Fibroblast of the conjunctiva (primary cell): ENCODE measurements around the gene UST.
"Not testable (repeated sequence)": the region's sequence is repeated elsewhere in the genome, so short reads cannot be mapped to it uniquely, and the experiment has no call there.

ENCODE experiments used
- DNase-seq: peaks from one replicate; pipeline ENCODE4 v3.0.0-alpha.2; 2010; ENCODE audit warnings: low read depth

Gene UST

DNA sequence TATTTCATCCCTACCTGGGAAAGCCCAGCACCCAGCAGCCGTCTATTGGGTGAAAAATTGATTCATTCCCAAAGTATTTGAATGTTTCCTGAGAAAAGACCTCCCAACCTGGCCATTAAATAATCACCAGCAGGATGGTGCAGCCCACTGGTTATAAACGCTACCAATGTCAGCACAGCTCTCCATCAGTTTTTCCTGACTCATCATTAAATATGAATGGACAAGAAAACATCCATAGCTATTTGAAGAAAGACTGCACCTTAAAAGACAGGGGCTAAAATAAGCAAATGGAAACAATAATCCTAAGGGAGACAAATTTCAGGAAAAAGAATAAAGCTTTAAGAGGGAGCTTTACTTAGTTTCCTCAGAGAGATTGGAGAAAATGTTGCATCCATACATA, 261.9 kb downstream of the UST start:
- DNase-seq: no peak

DNA sequence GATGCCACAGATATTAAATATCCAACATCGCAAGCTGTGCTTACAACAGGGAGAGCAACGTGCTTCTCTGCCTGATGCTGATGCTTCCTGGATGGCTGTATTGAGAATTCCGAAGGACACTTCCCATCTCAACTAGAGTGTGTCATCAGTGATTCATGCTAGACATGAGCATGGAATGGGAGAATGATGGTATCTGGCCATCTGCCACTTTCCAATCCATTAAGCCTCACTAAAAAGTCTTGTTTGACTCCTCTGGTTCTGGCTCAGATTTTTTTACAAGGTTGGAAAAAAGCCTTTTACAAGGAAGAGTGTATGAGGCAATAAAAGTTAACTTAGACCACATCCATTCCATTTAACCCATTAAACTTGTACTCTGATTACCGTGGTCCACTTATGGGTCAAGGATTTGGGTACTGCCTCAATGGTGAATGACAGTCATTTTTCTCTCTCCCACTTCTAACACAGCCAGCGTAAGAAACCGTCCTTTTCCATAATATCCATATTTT, 265.3 kb downstream of the UST start:
- peak; percentile 90 for DNase-seq

DNA sequence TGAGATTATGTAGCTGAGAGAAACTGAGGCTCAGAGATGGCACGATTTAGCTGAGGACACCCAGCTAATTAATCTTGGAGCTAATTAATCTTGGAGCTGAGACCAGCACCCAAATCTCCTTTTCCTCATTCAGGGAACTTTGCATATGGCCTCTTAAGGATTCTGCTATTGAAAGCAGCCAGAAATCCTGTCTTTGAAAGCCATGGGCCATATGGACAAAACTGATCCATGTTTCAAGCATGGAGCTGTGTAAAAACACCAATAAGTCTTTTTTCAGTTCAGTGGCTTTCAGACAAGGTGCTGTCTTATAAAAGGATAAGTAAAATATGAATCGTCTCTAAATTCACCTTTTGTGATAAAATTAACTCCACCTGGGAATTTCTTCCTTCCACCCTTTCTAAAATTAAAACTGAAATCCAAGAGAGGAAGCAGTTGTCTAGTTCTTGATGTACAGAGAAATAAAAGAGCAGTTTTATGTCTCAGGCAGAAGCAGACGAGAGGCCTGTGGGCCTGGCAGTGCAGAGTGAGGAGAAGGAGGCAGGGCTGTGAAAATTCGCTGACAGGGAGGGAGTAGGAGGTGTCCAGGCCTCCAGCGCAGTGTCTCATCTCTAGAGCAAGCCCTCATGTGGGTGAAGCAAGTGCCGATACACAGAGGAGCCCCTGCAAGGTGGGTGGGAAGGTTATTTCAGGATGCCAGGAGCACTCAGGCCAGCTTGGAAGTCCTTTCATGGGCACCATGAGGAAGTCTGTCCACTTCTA, 266.9 kb downstream of the UST start:
- no peak for DNase-seq

- peak; percentile 44 for DNase-seq
These were observed 268.1 kb downstream of the UST start for GRCh38 chr6:149014631-149015534.

GRCh38 chr6:149015535-149016525, 269.0 kb downstream of the UST start:
- no peak for DNase-seq

DNA sequence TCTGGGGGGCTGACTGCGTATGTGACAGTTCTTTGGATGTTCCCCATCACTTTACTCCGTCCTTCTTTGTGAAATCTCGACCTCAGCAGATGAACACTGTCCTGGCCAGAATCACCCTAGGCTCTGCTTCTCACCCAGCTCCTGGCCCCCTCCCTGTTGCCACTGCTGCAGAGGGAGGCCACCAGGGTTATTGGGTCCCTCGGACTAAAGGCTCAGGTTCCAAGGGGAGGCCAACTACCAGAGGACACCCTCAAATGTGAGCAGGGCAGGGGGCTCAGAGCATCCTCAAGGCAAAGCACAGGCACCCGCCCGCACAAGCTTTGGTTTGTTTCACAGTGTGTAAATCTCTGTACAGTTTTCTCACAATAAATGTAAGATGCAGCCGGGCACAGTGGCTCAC, 269.9 kb downstream of the UST start:
- DNase-seq: no peak

DNA sequence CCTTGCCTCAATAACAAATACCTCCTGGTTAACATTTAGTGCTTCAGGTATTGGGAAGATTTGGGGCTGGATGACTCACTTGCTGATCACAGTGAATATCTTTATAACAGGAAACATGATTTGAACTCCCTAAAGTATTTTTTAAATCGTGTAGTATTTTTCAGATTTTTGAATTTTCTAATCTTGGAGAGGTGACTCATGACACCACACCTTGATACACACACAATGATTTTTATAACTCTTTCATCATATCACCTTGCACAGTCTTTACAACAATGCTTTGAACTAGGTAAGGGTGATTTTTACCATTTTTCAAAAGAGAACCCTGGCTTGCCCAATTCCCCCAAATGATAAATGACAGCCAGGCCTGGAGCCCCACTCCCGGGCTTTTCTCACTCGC, 273.5 kb downstream of the UST start:
- DNase-seq: no peak

DNA sequence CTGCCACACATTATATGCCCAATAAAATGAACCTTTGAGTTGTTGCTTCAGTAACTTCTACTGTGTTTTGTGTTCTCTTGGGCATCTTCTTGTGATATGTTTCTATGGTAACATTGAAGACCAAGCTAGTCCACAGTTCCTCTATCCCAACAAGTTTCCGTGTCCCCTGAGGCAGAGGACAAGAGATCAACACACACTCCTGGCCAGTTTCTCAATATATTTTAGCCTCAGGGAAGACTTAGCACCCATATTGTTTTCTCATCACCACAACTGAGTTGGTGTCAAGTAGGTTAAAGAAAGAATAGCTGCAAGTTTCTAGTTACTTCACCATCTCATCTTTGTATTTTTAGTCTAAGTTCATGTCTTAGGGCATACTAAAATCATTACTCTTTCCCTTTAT, 277.5 kb downstream of the UST start:
- no peak for DNase-seq

DNA sequence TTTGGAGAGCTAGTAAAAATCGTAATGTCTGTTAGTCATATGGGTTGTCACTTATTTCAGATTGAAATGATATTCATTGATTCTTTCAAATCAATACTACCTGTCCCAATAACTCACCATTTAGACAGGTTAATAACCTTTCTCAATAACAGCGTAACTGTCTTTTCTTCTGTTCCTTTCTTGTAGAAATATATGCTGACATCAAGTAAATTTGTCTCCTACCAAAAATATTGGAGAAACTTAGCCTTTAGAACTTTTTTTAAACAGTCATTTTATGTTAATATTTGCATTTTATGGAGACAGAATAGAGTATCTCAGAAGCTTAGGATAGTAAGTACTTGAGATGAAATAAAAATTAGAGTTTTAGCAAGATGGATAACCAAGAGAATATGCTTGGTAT, 278.2 kb downstream of the UST start:
- no peak for DNase-seq

DNA sequence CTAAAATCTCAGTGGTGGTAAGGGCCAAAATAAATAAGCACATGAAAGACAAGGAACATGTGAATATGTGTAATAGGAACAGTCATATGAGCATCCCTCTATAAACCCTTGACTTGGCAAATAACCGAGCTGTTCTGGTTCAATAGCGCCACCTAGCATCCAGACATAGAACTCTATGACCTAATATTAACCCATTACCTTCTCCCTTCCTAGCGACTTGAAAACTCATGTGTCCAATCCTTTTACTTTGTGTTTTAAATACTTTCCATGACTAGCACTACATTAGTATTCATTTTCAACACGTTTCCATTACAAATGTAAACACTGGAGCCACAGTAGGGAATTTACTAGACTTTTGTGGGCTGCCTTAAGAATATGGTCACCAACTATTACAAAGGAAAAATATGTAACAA, 279.7 kb downstream of the UST start:
- DNase-seq: peak; percentile 90

GRCh38 chr6:149027484-149027883, 280.7 kb downstream of the UST start:
- no peak for DNase-seq

DNA sequence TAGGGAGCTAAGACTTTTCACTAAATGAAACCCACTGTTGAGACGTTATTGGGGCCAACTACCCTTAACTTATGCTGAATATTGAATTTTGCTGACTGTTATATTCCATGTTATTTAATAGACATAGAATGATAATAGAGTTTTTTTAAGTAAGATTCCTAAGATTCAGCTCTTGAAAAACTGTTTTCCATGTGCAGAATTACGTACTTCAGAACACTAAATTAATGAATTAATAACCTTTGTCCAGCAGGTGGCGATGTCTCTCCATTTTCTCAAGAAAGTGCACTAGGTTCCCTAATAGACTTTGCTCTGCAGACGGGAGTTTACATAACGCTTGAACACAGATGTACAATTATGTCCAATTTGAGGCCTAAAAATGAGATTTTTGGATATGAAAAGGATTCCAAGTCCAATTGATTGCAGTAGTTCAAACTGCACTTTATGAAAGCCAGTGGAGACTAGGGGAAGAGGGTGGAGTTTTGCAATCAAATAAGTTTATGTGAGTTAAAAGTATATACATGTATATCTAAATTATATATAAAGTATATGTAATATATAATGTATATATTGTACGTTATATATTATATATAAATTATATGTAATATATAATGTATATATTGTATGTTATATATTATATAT, 282.1 kb downstream of the UST start:
- peak; percentile 94 for DNase-seq

DNA sequence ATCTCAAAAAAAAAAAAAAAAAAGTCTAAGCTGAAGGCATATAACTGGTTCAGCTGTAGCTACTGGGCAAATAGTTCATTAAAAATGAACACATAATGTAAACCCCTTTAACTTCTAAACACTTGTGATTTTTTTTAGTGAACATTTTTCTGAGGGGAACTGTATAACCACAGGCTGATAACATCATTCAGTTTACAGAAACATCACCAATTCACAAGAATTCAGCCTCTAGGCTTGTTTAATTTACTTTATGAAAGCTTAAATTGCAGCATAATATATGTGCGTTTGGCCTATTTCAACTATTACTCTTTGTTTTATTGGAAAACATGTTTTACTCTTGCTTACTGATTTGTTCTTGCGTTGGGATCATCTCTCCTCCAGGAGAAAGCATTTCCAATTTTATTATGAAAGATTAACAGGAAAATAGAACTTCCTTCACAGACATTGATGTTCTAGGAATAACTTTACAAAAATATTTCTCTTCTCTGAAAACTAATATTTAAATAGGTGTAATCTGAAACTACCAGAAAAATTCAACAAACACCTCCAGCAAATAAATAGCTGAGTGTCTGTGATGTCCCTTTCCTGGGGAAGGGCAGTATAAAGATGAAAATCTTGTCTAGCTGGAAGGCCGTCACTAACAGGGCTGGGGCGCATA, 284.5 kb downstream of the UST start:
- no peak for DNase-seq

DNA sequence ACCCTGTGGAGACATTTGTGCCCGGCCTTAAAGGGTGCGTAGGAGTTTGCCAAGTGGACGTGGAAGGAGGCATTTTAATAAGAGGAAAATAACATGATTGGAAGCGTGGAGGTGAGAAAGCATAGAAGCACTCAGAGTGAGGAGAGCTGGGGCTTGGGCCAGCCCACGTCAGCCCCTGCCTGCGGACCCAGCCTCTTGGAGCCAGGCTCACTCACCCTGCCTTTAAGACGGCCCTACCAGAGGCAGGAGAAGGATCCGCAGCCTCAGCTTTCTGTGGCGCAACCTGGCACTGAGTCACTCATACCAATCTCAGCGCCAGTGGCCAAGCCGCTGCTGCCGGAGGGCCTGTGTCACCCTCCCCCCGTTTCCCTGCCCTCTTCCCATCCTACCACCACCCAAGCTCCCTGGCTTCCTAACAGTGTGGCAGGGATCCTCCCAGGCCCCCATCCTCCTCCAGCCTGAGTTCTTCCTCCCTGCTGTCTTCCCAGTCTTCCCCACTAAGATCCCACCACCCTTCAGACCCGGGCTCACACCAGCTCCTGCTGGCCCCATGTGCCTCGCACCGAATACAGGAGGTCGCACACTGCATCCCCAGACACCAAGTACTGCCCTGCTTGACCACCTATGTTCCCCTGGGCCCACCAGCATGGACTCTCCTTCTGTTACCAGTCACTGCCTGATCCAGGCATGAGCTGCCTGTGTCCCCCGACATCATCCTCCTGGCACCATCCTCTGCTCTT, 285.2 kb downstream of the UST start:
- DNase-seq: peak; percentile 77

DNA sequence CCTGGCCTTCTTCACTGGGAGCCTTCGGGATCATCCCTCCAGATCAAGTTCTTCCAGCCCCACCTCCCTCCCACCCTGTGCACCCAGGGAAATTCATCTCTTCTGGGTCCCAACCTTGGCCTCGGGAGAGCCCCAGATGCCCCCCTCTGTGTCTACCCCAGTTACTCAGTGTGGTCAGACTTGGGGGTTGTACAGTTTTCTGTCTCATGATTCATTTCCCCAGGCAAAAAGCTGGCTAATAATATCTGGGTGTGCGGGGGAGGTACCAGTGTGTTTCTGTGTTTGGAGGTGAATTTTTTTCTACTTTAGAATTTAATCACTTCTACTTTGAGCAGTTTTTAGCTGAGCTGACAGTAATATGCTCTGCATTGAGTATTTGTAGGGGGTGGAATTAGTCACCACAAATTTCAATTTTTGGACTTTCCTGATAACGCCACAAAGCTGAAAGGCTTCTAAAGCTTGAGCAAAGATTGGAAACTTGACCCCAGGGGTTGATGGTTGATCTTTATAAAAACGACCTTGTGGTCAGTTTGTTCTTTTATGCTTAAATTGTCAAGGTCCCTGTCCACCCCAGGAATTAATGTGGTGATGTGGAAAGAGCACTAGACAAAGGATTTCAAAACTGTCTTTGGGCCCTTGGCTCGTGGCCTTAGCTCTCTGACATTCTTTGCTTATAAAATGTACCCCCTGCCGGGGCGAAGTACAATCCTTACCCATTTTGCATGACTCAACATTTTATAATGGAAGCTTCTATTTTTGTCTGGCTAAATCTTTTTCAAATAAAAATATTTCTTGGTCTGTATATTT, 286.0 kb downstream of the UST start:
- peak; percentile 77 for DNase-seq

- DNase-seq: no peak
These were observed 286.6 kb downstream of the UST start for GRCh38 chr6:149033454-149033853.

- DNase-seq: no peak
These were observed 288.9 kb downstream of the UST start for GRCh38 chr6:149035766-149036165.

- DNase-seq: no peak
These were observed 290.3 kb downstream of the UST start for GRCh38 chr6:149037051-149037671.

GRCh38 chr6:149039025-149039424, 292.2 kb downstream of the UST start:
- DNase-seq: not testable (repeated sequence)
